ENCODE results near the gene SAV1.
"Not testable (repeated sequence)": the region's sequence is repeated elsewhere in the genome, so short reads cannot be mapped to it uniquely, and the experiment has no call there.

SAV1 gene

DNA sequence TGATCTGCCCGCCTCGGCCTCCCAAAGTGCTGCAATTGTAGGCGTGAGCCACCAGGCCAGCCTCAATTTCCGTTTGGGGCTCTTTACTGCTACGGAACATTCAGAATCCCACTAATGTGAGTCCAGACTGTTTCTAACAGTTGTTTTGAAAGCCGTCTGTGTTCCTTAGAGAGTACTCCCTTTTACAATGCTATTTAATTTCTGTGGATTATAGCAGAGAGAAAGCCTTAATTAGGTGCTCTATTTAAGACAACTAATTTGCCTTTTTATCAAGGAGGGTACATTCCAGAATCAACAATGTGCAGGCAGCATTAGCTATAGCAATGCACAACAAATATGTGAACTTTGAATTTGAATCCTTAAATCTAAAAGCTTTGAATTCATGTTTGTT, 2.8 kb upstream of the SAV1 start:
- Mint-ChIP-seq H3K27ac (no peak overlapping the region), H3K36me3 (no peaks in the 10 kb centered on the region), H3K27me3 (no peaks in the 10 kb centered on the region), H3K4me3 (no peak overlapping the region), H3K4me1 (ENCODE audit: low read depth) (peaks cover 13% of the 10 kb centered on the region), H3K9me3 (ENCODE audit: low read depth) (no peaks in the 10 kb centered on the region)

DNA sequence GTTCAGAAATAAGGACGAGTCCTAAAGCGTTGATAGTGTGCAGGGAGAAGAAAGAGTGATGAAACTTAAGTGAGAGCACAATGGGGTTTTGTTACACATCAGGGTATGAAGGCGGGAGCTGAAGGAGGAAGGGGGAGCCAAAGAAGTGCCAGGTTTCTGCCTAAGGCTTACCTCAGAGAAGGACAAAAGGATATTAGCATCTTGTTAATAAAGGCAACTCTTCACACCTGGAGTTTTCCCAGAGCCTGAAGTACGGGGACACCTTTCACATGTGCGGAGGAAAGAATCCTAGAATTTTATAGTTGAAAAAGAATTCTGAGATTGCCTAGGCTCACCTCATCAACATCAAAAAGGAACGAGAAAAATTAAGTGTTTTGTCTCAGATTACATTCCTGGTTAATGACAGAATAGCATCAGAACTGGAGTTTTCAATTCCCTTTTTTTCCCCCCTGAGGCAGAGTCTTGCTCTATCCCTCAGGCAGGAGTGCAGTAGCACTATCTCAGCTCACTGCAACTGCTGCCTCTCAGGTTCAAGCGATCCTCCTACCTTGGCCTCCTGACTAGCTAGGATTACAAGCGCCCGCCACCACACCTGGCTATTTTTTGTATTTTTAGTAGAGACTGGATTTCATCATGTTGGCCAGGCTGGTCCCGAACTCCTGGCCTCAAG, 2.2 kb upstream of the SAV1 start:
- Mint-ChIP-seq H3K27ac (no peak overlapping the region), H3K36me3 (no peaks in the 10 kb centered on the region), H3K4me1 (ENCODE audit: low read depth) (peaks cover 13% of the 10 kb centered on the region), H3K9me3 (ENCODE audit: low read depth) (no peaks in the 10 kb centered on the region), H3K4me3 (no peak overlapping the region), H3K27me3 (no peaks in the 10 kb centered on the region)

DNA sequence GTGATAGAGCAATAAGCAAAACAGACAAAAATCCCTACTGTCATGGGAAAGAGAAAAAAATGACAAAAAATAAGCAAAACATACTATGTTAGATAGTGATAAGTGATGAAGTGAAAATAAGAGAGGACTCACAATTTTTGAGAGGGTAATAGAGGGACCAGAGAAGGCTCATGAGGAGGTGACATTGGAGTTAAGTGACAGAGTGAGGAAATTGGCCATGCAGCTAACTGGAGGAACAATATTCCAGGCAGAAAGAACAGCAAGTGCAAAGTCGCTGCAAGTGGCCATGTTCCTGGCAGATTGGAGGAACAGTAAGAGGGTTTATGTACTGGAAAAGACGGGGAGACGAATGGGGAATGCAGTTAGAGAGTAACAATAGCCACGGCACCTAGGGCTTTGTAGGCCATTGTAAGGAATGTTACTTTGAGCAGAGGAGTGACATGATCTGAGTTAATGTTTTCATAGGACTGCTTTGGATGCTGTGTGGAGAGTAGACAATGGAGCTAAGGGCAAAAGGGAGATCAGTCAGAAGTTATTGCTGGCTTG, 1.4 kb upstream of the SAV1 start:
- Mint-ChIP-seq H3K27ac (no peak overlapping the region), H3K4me1 (ENCODE audit: low read depth) (peaks cover 13% of the 10 kb centered on the region), H3K27me3 (no peaks in the 10 kb centered on the region), H3K36me3 (no peaks in the 10 kb centered on the region), H3K4me3 (no peak overlapping the region), H3K9me3 (ENCODE audit: low read depth) (no peaks in the 10 kb centered on the region)

DNA sequence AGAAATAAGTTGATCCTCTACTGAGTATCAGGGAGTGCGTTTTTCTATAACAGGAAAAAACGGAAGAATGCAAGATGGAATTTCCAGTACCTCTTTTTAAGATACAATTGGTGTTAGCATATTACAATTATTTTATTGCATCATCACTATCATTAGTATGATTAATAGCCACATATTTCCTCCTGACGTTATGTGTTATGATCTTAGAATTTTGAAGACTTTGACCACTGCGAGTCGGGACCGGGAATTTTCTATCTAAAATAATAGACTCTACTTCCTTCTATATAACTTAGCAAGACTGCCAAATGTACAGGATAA, 679 bp upstream of the SAV1 start:
- H3K27me3 Mint-ChIP-seq = no peaks in the 10 kb centered on the region
- no peaks in the 10 kb centered on the region for H3K9me3 Mint-ChIP-seq (ENCODE audit: low read depth)
- H3K36me3 Mint-ChIP-seq = peaks cover 2% of the 10 kb centered on the region
- peaks cover 13% of the 10 kb centered on the region for H3K4me1 Mint-ChIP-seq (ENCODE audit: low read depth)
- H3K4me3 Mint-ChIP-seq = no peak overlapping the region
- H3K27ac Mint-ChIP-seq = no peak overlapping the region

DNA sequence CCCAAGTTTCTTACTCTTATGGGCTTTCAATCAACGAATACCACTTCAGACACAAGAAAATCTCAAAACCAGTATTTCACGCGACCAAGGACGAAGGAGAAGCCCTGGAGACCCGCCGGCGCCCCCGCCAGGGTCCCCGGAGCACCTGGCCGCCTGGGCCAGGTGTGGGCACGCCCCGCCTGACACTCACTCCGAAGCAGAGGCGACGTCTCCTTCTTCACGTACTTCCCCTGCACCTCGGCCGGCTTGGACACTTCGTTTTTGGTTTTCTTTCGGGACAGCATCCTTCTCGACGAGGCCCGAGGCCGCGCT, 466 bp downstream of the SAV1 start:
- H3K27ac Mint-ChIP-seq = peak overlapping the region; percentile 75
- peaks cover 13% of the 10 kb centered on the region for H3K4me1 Mint-ChIP-seq (ENCODE audit: low read depth)
- H3K27me3 Mint-ChIP-seq = no peaks in the 10 kb centered on the region
- H3K36me3 Mint-ChIP-seq = peaks cover 8% of the 10 kb centered on the region
- H3K4me3 Mint-ChIP-seq = no peak overlapping the region
- no peaks in the 10 kb centered on the region for H3K9me3 Mint-ChIP-seq (ENCODE audit: low read depth)

DNA sequence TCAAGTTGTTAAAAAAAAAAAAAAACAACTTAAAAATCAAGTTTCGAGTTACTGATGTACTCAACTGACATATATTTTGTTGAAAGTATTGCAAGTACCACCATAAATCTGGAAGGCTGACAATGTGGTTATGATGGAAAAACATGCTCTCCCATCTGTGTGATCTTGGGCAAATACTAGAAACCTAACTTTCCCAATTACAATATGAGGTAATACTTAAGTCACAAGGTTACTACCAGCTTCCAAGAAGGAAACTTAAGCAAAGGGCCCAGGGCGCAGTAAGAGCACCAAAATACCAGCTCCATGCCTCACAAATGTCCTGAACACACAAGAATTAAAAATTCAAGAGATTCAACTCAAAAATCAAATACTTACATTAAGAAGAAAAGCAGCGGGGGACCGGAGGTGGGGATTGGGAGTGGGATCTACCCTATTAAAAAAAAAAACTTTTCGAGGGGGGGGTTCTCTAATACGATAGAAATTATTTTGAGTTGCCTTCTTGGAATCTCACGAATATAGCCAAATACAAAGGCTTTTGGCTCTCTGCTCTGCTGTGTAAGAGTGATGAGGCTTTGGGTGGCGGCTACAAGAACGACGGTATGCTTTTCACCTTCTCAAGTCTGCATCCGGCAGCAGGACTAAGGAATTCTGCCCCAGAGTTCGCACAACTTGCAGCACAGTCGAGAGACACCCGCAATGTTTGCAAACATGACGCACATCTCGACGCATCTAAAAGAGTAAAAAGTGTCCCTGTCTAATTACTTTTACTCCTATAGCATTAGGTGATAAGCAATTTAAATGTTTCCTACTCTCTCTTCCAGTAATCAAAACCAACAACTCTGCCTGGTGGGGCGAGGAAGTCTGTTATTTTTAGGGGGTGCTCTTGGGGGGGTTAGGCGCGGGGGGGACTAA, 1.1 kb downstream of the SAV1 start:
- peaks cover 13% of the 10 kb centered on the region for H3K4me1 Mint-ChIP-seq (ENCODE audit: low read depth)
- no peaks in the 10 kb centered on the region for H3K9me3 Mint-ChIP-seq (ENCODE audit: low read depth)
- no peak overlapping the region for H3K4me3 Mint-ChIP-seq
- H3K36me3 Mint-ChIP-seq = peaks cover 8% of the 10 kb centered on the region
- H3K27ac Mint-ChIP-seq = peak overlapping the region; percentile 75
- H3K27me3 Mint-ChIP-seq = no peaks in the 10 kb centered on the region

DNA sequence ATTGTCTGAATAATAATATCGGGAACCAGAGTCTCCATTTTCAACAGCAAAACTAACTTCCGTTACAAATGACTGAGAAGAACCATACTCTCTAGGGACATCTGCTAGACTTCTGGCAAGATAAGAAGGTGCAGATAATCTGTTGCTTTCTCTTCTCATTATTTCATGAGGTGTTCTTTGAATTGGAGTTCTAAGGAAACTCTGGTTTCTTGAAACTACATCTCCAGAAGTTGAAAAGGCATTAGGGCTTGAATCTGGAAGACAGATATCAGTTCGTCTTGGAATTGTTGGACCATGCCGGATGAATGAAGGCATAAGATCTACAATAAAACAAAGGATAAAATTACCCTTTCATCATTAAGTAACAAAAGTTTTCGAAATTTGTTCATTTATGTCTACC, 2.8 kb downstream of the SAV1 start:
- peaks cover 12% of the 10 kb centered on the region for H3K36me3 Mint-ChIP-seq

DNA sequence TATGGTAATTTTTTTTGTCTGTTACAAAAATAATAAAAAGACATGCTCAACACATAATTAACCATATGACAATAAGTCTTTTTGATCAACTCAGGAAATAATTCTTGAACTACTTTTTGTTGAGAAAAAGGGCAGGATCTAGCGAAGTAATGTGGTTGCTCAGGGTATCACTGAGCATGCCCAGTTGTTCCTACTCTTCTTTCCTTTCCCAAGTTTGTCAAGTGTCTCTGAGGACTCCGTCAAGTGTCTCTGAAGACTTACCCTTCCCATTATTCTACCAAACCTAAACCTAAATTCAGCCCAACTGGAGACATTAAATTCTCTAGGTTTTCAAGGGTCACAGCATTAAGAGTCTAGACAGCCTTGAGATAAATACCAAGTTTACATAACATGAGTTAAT, 3.5 kb downstream of the SAV1 start:
- H3K9me3 Mint-ChIP-seq (ENCODE audit: low read depth); H3K4me3 Mint-ChIP-seq; H3K27ac Mint-ChIP-seq; H3K27me3 Mint-ChIP-seq: not testable (repeated sequence)
- Mint-ChIP-seq H3K36me3 (peaks cover 12% of the 10 kb centered on the region), H3K4me1 (ENCODE audit: low read depth) (peaks cover 13% of the 10 kb centered on the region)

More for the DNA sequence above, 2.8 kb downstream of the SAV1 start:
- not testable (repeated sequence) for H3K27me3 Mint-ChIP-seq; H3K9me3 Mint-ChIP-seq (ENCODE audit: low read depth); H3K27ac Mint-ChIP-seq; H3K4me3 Mint-ChIP-seq
- H3K4me1 Mint-ChIP-seq (ENCODE audit: low read depth) = peaks cover 13% of the 10 kb centered on the region

DNA sequence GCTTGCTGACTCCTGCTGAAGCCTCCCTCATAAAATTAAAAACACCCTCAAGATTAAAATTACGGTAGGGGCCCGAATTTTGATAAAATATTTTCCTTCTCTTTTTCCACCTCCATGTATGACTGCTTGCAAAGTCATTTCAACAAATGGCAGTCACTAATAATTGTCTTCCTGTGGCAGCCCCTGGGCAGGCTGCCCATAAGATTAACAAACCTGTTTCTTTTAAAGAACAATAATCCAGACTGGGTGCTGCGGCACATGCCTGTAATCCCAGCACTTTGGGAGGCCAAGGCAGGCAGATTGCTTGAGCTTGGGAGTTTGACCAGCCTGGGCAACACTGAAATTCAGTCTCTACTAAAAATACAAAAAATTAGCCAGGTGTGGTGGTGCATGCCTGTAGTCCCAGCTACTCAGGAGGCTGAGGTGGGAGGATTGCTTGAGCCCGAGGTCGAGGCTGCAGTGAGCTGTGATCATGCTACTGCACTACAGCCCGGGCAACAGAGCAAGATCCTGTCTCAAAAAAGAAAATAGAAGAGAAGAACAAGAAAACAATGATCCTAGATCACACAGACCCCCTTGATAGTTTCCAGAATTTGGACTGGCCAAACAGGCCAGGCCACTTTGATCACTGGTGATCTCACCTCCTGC, 8.7 kb downstream of the SAV1 start:
- Mint-ChIP-seq H3K27me3 (no peaks in the 10 kb centered on the region), H3K4me1 (ENCODE audit: low read depth) (no peaks in the 10 kb centered on the region), H3K4me3 (no peak overlapping the region), H3K27ac (no peak overlapping the region), H3K9me3 (ENCODE audit: low read depth) (no peaks in the 10 kb centered on the region), H3K36me3 (peaks cover 12% of the 10 kb centered on the region)

DNA sequence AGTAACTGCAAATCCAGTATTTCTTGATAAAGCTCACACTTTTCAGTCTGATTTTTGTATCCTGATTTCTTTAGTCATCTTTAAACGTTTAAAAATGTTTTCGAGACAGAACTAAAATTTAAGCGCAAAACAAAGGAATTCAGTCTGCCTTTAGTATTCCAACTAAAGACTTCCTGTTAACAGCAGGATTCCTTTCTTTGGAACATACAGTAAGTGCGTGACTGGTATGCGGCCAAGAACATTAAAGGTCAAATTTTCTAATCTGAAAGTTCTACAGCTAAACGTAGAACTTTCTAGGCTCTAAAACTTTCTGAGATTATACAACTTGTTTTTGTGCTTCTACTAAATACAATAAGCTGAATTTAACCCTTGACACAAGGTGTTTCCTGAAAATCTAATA, 9.9 kb downstream of the SAV1 start:
- peaks cover 6% of the 10 kb centered on the region for H3K36me3 Mint-ChIP-seq
- no peak overlapping the region for H3K4me3 Mint-ChIP-seq
- no peaks in the 10 kb centered on the region for H3K27me3 Mint-ChIP-seq
- no peaks in the 10 kb centered on the region for H3K4me1 Mint-ChIP-seq (ENCODE audit: low read depth)
- no peak overlapping the region for H3K27ac Mint-ChIP-seq
- no peaks in the 10 kb centered on the region for H3K9me3 Mint-ChIP-seq (ENCODE audit: low read depth)

DNA sequence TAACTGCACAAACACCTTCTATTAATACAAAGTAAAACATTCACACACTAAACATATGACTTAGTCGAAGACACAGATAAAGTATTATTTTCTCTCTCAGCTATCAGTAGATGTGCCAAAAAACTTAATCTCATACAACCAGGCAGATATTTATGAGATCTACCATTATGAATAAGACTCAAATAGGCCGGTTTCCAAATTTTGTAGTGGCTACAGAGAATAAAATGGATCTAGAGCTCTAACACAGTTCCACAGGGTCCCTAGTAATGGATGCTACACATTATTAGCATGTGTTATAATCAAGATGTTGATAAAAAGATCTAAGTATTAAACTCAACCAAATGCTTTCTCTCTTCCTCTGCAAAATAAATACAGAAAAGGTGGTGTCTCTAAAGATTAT, 10.4 kb downstream of the SAV1 start:
- H3K36me3 Mint-ChIP-seq = peaks cover 4% of the 10 kb centered on the region
- no peaks in the 10 kb centered on the region for H3K27me3 Mint-ChIP-seq
- H3K4me3 Mint-ChIP-seq = no peak overlapping the region
- no peak overlapping the region for H3K27ac Mint-ChIP-seq
- H3K9me3 Mint-ChIP-seq (ENCODE audit: low read depth) = no peaks in the 10 kb centered on the region
- H3K4me1 Mint-ChIP-seq (ENCODE audit: low read depth) = no peaks in the 10 kb centered on the region

DNA sequence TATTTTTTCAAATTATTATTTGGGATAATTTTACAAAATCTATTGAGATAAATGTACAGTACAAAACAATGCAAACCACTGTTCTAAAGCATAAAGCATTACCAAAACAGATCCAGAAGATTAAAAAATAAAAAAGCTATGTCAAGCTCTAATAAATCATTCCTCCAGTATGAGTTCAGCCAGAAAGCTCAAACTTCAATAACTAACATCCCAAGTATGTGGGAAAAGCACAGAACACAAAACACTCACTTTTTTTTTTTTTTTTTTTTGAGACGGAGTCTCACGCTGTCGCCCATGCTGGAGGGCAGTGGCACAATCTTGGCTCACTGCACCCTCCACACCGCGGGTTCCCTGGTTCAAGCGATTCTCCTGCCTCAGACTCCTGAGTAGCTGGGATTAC, 11.3 kb downstream of the SAV1 start:
- Mint-ChIP-seq H3K36me3 (peaks cover 4% of the 10 kb centered on the region), H3K4me3 (no peak overlapping the region), H3K4me1 (ENCODE audit: low read depth) (no peaks in the 10 kb centered on the region), H3K9me3 (ENCODE audit: low read depth) (no peaks in the 10 kb centered on the region), H3K27ac (no peak overlapping the region), H3K27me3 (no peaks in the 10 kb centered on the region)

DNA sequence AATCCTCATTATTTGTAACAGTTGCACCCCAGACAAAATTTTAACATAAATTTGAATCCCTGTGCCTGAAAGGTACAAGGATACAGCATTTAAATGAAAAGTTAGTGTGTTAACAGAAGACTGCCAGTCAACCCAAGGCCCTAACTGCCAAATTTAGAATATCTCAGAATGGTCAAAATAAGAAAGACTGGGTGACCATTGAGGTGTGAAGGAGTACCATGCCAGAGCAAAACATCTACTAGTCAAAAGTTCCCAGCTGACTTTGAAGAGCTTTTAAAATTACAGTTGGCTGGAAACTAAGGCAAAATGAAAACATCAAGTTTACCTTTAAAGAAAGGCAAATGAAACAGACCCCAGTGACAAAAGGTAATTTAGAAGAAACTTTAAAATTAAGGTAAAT, 18.4 kb downstream of the SAV1 start:
- no peaks in the 10 kb centered on the region for H3K27me3 Mint-ChIP-seq
- no peaks in the 10 kb centered on the region for H3K36me3 Mint-ChIP-seq
- no peak overlapping the region for H3K4me3 Mint-ChIP-seq
- no peaks in the 10 kb centered on the region for H3K4me1 Mint-ChIP-seq (ENCODE audit: low read depth)
- H3K9me3 Mint-ChIP-seq (ENCODE audit: low read depth) = no peaks in the 10 kb centered on the region
- H3K27ac Mint-ChIP-seq = no peak overlapping the region

DNA sequence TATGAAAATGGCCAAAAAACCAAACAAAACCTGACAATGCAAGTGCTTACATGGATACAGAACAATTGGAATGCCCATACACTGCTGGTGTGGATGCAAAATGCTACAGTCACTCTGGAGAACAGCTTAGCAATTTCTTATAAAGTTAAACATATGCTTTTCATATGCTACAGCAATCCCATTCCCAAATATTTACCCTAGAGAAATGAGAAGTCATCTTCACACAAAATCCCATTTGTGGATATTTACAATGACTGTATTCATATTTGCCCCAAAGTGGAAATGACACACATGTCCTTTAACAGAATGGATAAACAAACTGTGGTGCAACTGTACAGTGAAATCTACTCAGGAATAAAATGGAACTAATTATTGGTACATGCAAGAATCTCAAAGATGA, 20.4 kb downstream of the SAV1 start:
- Mint-ChIP-seq H3K27me3 (no peaks in the 10 kb centered on the region), H3K9me3 (ENCODE audit: low read depth) (no peaks in the 10 kb centered on the region), H3K36me3 (no peaks in the 10 kb centered on the region), H3K27ac (no peak overlapping the region), H3K4me3 (no peak overlapping the region), H3K4me1 (ENCODE audit: low read depth) (no peaks in the 10 kb centered on the region)

DNA sequence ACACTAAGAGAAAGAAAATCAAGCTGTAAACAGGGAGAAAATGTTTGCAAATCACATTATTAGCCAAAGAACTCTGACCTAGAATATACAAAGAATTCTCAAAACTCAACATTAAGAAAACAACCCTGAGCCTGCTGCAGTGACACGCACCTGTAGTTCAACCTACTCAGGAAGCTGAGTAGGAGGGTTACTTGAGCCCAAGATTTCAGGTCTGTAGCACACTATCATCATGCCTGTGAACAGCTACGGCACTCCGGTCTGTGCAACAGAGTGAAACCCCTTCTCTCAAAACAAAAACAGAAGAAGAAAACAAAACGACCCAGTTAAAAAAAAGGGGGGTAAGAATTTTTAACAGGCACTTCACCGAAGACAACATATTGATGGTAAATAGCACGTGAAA, 20.8 kb downstream of the SAV1 start:
- no peak overlapping the region for H3K4me3 Mint-ChIP-seq
- H3K27me3 Mint-ChIP-seq = no peaks in the 10 kb centered on the region
- no peaks in the 10 kb centered on the region for H3K9me3 Mint-ChIP-seq (ENCODE audit: low read depth)
- no peak overlapping the region for H3K27ac Mint-ChIP-seq
- H3K4me1 Mint-ChIP-seq (ENCODE audit: low read depth) = no peaks in the 10 kb centered on the region
- H3K36me3 Mint-ChIP-seq = no peaks in the 10 kb centered on the region

Measured in activated naive CD8-positive, alpha-beta T cell (primary cell).